Loucy (cell line): ENCODE results near the gene HFE.

Source experiments
- H2AFZ ChIP-seq: fragments of 200-600 bp; sonication (generic); 2 replicates; pipeline ENCODE4 v1.6.0; 2016; ENCODE audit warnings: antibody characterized with exemption, mild to moderate bottlenecking, low read length, moderate library complexity
- H3F3A ChIP-seq: fragments of 200-600 bp; 2 replicates; pipeline ENCODE4 v1.6.0; 2016; ENCODE audit warnings: antibody characterized with exemption, low read depth, mild to moderate bottlenecking
- H3K27me3 ChIP-seq: fragments of 200-600 bp; sonication (generic); 2 replicates; pipeline ENCODE4 v1.6.1; 2014; ENCODE audit warnings: low read length, mild to moderate bottlenecking; ENCODE audit not compliant: insufficient read depth, poor library complexity, severe bottlenecking
- H3K36me3 ChIP-seq: fragments of 200-600 bp; sonication (generic); 2 replicates; pipeline ENCODE4 v1.6.1; 2016; ENCODE audit warnings: low read length; ENCODE audit not compliant: insufficient read depth
- H3K4me1 ChIP-seq: fragments of 200-600 bp; sonication (generic); 2 replicates; pipeline ENCODE4 v1.5.1; 2014; ENCODE audit warnings: low read length, mild to moderate bottlenecking; ENCODE audit not compliant: insufficient read depth, poor library complexity, severe bottlenecking
- H3K4me2 ChIP-seq: fragments of 200-600 bp; sonication (generic); 2 replicates; pipeline ENCODE4 v1.6.0; 2014; ENCODE audit warnings: antibody characterized with exemption, low read length, low read depth, mild to moderate bottlenecking; ENCODE audit not compliant: poor library complexity, severe bottlenecking
- H3K4me3 ChIP-seq: fragments of 200-600 bp; sonication (generic); 2 replicates; pipeline ENCODE4 v1.5.1; 2014; ENCODE audit warnings: low read length, mild to moderate bottlenecking, mixed read lengths; ENCODE audit not compliant: poor library complexity, severe bottlenecking
- H3K79me2 ChIP-seq: fragments of 200-600 bp; sonication (generic); 2 replicates; pipeline ENCODE4 v1.6.1; 2014; ENCODE audit warnings: low read length; ENCODE audit not compliant: insufficient read depth
- H3K9ac ChIP-seq: fragments of 200-600 bp; sonication (generic); 2 replicates; pipeline ENCODE4 v1.6.0; 2014; ENCODE audit warnings: mild to moderate bottlenecking, low read depth, low read length, moderate library complexity; ENCODE audit not compliant: poor library complexity, severe bottlenecking
- H3K9me2 ChIP-seq: fragments of 200-600 bp; sonication (generic); replicated peaks from 2 replicates; pipeline ENCODE4 v1.6.1; 2016; ENCODE audit warnings: low read depth, low read length, mixed read lengths
- H3K9me3 ChIP-seq: fragments of 200-600 bp; sonication (generic); 2 replicates; pipeline ENCODE4 v1.6.1; 2014; ENCODE audit warnings: mild to moderate bottlenecking, antibody characterized with exemption, low read length, low read depth; ENCODE audit not compliant: insufficient read depth
- H4K20me1 ChIP-seq: fragments of 200-600 bp; sonication (generic); 2 replicates; pipeline ENCODE4 v1.6.0; 2014; ENCODE audit warnings: antibody characterized with exemption, low read length, mild to moderate bottlenecking; ENCODE audit not compliant: insufficient read depth, poor library complexity, severe bottlenecking
- CTCF ChIP-seq: fragments of 200-600 bp; sonication (generic); conservative IDR thresholded peaks from 2 replicates; pipeline ENCODE4 v1.5.1; 2014; ENCODE audit warnings: mild to moderate bottlenecking, antibody characterized with exemption, low read length
- EZH2phosphoT487 ChIP-seq: fragments of 200-600 bp; IDR thresholded peaks from 2 replicates; pipeline ENCODE4 v1.6.1; 2018; ENCODE audit warnings: antibody characterized with exemption, mild to moderate bottlenecking, moderate library complexity, borderline replicate concordance

HFE gene

GRCh38 chr6:26130581-26131249 lies 43.5 kb downstream of the HFE start:
- TF ChIP-seq EZH2phosphoT487, result no peak
- no peak for TF ChIP-seq CTCF
- H3K36me3 ChIP-seq, result no peaks in the 10 kb centered on the region
- no peaks in the 10 kb centered on the region for H3K27me3 ChIP-seq
- H3K4me1 ChIP-seq, result peaks cover 33% of the 10 kb centered on the region
- no peaks in the 10 kb centered on the region for H4K20me1 ChIP-seq
- no peaks in the 10 kb centered on the region for H3K9me2 ChIP-seq
- H3K4me3 ChIP-seq, result no peak overlapping the region
- no peak overlapping the region for H2AFZ ChIP-seq
- no peak overlapping the region for H3K4me2 ChIP-seq
- H3K79me2 ChIP-seq, result peaks cover 28% of the 10 kb centered on the region
- no peaks in the 10 kb centered on the region for H3K9me3 ChIP-seq
- no peak overlapping the region for H3K9ac ChIP-seq
- no peaks in the 10 kb centered on the region for H3F3A ChIP-seq

- Histone ChIP-seq H3K4me1 (peaks cover 30% of the 10 kb centered on the region), H4K20me1 (no peaks in the 10 kb centered on the region), H3K27me3 (no peaks in the 10 kb centered on the region), H2AFZ (no peak overlapping the region), H3K4me2 (no peak overlapping the region), H3K79me2 (peaks cover 19% of the 10 kb centered on the region), H3K9me3 (no peaks in the 10 kb centered on the region), H3K9ac (no peak overlapping the region), H3K4me3 (no peak overlapping the region), H3K36me3 (no peaks in the 10 kb centered on the region), H3F3A (no peaks in the 10 kb centered on the region), H3K9me2 (no peaks in the 10 kb centered on the region)
- no peak for TF ChIP-seq EZH2phosphoT487
- TF ChIP-seq CTCF, result no peak
Measured at GRCh38 chr6:26131618-26132017, 44.4 kb downstream of the HFE start.

GRCh38 chr6:26133730-26134129 lies 46.5 kb downstream of the HFE start:
- no peaks in the 10 kb centered on the region for H3K27me3 ChIP-seq
- H3K79me2 ChIP-seq, result no peaks in the 10 kb centered on the region
- TF ChIP-seq EZH2phosphoT487 (no peak), CTCF (no peak)
- no peak overlapping the region for H3K4me3 ChIP-seq
- H3K9ac ChIP-seq, result no peak overlapping the region
- H3K4me2 ChIP-seq, result no peak overlapping the region
- no peaks in the 10 kb centered on the region for H3K36me3 ChIP-seq
- H2AFZ ChIP-seq, result no peak overlapping the region
- H3K9me2 ChIP-seq, result no peaks in the 10 kb centered on the region
- H3K4me1 ChIP-seq, result peaks cover 10% of the 10 kb centered on the region
- no peaks in the 10 kb centered on the region for H4K20me1 ChIP-seq
- no peaks in the 10 kb centered on the region for H3F3A ChIP-seq
- no peaks in the 10 kb centered on the region for H3K9me3 ChIP-seq
